Fibroblast of gingiva (primary cell): Measurements from ENCODE around the gene GLIS1.
A peak's percentile ranks its signal among the peaks of the same experiment; 100 is the strongest.
"Not testable (repeated sequence)": the region's sequence is repeated elsewhere in the genome, so short reads cannot be mapped to it uniquely, and the experiment has no call there.

Source experiments
- DNase-seq: peaks from one replicate; pipeline ENCODE4 v3.0.0-alpha.2; 2011; ENCODE audit warnings: low read depth

Gene GLIS1

GRCh38 chr1:53739109-53739681 lies at the start of gene GLIS1:
GLIS1 (minus strand) TSS chr1:53739164; CDS start chr1:53738064, 1,100 bp downstream.
- peak; percentile 91 for DNase-seq

DNA sequence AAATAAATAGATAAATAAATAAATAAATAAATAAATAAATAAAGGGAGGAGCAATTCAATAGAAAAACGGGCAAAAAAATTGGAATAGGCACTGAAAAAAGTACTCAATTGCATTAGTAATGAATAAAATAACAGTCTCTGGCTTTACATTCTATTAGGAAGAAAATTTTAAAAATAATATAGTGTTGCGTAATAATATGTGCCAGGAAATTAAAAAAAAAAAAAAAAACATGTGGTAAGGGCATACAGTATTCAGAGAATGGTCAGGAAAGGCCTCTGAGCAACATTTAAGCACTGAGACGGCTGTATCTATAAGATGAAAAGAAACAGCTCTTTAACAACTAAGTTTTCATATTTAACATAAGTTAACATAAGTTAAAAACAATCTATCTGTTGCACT lies 48.7 kb upstream of the GLIS1 start:
- DNase-seq = no peak

- no peak for DNase-seq
These were observed 44.1 kb upstream of the GLIS1 start for GRCh38 chr1:53783056-53783455.

GRCh38 chr1:53781654-53782053 lies 42.7 kb upstream of the GLIS1 start:
- DNase-seq = peak; percentile 64

DNA sequence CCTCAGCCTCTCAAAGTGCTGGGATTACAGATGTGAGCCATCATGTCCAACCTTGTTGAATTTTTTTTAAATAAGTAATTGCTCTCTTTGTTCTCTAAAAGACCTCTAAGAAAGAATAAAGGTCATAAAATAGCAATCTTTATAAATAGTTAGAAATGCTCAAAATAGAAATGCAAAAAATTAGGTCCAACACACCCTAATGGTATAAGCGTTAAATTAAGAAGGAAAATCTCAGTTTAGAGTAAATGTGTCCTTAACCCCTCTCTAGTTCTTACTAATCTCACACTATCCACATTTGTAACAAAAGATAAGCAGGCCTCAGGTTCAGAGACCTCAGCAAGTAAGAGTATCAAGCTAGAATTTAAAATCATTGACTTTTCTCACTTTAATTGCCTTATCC lies 38.3 kb upstream of the GLIS1 start:
- no peak for DNase-seq

- peak; percentile 79 for DNase-seq
These were observed 32.7 kb upstream of the GLIS1 start for GRCh38 chr1:53771648-53772047.

DNA sequence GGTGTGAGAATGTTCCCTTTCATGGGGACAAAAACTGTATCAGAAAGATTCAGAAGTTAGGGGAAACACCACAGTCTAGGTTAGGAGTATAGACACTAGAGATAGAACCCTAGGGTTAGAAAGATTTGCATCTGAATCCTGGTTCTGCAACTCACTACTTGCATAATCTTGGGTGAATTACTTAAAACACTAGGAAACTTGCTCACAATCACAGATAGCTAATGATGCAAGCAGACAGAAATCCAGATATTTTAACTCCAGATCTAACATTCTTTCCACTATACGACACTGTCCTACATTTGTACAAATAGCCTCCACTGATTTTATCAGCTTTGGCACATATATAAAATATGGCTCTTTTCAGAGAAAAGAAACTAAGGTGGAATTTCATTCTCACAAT lies 30.8 kb upstream of the GLIS1 start:
- DNase-seq = peak; percentile 42

DNA sequence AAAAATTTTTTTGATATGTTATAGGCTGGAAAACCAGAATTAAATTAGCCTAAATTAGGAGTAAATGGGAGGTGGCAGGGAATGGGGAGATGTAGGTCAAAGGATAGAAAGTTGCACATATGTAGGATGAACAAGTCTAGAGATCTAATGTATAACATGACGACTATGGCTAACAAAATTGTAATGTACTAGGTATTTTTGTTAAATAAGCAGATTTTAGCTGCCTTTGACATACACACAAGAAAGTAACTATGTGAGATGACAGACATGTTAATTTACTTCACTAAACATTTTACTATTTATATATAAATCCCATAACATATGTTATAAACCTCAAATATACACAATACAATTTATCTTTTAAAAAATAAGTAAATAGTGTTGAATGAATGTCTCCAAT lies 30.2 kb upstream of the GLIS1 start:
- no peak for DNase-seq

DNA sequence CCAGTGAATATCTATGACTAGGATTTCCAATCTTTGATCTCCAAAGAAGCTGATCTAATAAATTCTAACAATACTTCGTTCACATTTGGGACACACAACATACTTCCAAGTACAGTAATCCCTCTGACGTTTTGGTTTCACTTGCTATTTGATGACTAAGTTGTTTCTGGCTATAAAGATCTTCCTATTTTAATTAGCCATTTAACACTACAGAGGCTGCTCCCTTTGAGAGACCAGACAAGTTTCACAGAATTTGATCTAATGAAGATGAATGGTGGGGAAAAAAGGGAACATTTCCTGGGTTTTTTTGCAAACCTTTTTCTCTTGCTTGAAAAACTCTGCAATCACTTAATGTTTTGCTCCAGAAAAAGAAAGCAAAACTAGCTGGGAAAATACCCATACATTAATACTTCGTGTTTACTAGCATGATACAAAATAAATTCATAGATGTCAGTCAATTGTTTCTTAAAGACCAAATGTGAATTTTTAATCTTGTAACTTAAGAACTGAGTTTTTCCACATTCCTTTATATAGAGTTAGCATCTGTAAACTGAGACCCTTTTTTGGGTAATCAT lies 28.0 kb upstream of the GLIS1 start:
- DNase-seq = peak; percentile 22

- DNase-seq = no peak
These were observed 27.3 kb upstream of the GLIS1 start for GRCh38 chr1:53766194-53766742.

DNA sequence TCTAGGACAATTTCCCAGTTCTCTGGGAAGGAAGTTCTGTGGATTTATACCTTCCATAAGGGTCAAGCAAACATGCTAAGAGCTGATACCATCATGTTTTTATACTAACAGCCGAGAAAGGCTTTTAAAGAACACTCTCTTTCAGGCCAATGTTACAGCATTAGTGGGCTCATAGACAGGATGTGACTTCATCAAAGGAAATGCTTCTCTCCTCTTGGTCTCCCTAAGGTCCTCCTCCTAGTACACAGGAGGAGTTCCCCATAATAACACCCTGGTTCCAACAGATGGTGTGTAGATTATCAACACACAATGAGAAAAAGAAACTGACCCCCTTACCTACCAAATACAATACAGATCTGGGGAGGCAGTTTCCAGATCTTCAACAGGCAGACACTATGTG lies 26.7 kb upstream of the GLIS1 start:
- peak; percentile 31 for DNase-seq

DNA sequence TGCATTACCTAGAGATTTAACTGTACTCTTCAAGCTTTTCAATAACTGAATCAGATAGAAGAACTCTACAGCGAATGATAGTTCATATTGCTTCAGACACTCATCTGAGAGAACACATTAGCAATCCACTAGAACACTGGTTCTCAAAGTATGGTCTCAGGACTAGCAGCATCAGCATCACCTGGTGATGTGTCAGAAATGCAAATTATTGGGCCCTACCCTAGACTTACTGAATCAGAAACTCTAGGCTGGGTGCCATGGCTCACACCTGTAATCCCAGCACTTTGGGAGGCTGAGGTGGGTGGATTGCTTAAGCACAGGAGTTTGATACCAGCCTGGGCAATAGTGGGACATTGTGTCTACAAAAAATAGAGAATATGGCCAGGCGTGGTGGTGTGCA lies 24.9 kb upstream of the GLIS1 start:
- DNase-seq = no peak

DNA sequence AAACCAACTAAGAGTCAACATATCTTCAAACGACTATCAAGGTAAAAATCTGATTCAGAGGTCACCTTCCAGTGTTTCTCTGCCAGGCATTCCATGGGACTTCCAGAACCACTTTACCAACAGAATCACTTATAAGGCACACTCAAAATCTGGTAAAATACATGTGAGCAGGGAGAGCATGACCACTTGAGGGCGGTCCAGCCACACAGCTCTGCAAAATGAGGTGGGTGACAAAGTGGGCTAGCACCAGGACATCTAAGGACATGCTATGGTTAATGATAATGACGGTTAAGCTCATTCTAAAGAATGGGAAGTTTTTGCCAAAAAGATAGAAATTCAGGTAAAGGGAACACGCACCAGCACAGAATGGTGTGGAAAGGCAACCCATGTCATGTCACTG lies 24.5 kb upstream of the GLIS1 start:
- no peak for DNase-seq

GRCh38 chr1:53760497-53760896 lies 21.5 kb upstream of the GLIS1 start:
- not testable (repeated sequence) for DNase-seq

- no peak for DNase-seq
These were observed 16.9 kb upstream of the GLIS1 start for GRCh38 chr1:53755874-53756273.

GRCh38 chr1:53754484-53755312 lies 15.7 kb upstream of the GLIS1 start:
- DNase-seq = peak; percentile 65

DNA sequence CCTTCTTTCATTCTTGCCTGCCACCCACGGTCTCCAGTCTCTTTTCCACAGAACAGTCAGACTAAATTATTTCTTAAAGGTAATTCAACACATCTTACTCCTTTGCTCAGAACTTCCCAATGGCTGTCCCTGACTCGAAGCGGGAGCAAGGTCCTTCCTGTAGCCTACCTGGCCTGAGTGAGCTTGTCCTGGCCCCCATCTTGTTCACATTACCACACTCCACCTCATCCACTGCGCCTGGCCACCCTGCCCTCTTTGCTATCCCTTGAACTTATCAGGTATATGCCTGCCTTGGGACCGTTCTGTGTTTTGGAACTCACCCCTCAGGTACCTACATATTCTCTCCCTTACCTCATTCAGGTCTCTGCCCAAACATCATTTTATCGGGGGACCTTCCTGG lies 13.3 kb upstream of the GLIS1 start:
- no peak for DNase-seq

GRCh38 chr1:53747841-53748240 lies 8.9 kb upstream of the GLIS1 start:
- no peak for DNase-seq

DNA sequence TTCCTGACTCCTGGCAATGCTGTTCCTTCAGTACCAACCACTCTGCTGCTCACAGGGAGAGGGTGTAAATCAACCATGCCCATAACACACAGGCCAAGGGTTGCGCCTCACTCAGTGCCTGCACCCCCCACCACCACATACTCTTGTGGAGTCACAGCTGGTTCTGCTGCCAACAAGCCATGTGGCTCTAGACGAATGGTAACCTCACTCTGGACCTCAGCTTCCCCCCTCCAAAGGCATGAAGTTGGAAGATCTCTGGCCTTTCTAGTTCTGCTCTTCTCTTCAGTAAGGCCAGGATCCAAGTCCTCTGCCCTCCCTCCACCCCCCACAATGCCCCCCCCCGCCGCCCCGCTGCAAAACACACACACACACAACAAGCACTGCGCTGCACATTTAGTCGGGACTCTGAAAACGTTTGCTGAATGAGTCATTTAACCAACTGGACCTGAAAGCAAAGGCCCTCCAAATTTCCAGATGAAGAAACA lies 1.7 kb upstream of the GLIS1 start:
- peak; percentile 94 for DNase-seq

DNA sequence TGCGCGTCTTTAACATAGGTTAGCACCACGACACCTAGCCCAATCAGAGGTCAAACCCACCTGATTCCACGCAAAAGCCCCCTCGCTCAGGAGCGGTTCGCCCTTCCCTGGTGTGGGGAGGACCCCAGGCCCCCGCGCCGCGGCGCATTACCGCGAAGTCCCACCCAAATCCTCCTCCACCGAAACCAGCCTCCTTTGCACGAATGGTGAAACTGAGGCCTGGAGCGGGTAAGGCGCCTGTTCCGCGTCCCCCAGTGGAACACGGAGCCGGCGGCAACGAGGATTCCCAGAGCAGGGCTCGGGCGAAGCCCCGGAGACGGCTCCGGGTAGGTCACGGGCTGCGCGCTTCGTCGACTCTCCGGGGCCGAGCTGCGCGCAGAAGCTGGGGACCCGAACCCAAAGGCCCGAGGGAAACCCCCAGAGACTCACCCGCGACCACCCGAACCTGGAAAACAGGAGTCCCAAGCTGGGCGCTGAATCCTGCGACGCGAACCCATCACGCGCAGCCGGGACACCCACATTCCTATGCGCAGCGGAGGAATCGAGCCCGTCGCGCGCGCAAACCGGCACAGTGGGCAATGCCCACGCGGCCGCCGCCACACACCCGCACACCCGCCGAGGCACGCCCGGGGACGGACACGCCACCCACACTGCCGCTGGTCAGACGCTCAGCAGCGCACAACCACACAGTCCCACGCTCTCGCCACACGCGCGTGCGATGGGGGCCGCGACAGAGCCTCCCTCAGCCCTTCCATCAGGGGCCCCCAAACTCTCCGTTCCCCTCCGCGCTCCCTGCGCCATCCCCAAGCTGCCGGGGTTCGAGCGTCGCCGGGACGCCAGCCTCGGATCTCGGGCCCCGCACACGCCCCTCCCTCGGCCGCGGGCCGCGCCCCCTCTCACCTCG lies 507 bp downstream of the GLIS1 start:
- DNase-seq = no peak

- DNase-seq = no peak
These were observed 1.2 kb downstream of the GLIS1 start for GRCh38 chr1:53737648-53738204.

DNA sequence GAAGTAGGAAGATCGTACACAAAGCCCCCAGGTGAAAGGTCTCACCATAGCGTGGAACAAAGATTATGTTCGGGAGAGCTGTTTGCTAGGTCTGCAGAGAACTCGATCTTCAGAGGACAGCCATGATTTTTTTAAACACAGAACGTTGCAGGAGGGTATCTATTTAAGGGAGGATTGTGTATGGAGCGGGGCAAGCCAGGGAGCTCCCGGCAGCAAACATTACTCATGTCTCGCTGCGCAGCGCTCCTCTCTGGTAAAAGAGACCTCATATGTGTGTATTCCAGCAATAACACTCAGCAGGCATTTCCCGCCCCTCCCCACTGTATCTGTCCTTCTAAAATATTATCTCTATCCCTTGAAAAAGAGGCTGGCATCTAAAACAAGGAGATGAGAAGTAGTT lies 2.7 kb downstream of the GLIS1 start:
- peak; percentile 54 for DNase-seq
